ENCODE measurements around the gene XXYLT1.

DNA sequence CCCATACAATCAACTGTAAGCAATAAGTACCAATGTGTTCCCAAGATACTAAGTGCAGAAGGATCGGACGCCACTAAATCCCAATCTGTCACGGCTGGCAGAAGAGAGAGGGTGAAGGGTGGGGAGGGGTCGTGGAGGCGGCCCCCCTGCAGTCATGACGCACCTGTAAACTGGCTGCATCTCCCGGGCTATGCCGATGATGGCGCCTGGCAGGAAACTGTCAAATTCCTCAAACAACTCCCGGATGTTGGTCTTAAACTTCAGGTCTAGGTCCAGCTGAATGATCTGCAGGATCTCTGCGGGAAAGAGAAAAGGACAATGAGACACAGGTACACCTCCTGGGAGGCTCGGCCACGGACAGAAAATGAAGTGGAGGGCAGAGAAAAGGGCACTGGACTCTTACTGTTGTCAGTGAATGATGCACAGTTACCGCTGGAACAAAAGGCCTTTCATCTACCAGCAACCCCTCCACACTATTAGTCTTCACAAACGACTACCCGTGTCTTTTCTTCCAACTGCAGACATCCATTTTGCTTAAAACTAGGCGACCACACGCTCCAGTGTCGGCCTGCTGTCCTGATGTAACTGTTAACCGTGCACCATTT is 114.6 kb downstream of the XXYLT1 start:
- TF ChIP-seq ZNF24 (tag by site-specific recombination; IDR thresholded peaks at IDR 0.05) (no peak), ZNF324 (tag by site-specific recombination; IDR thresholded peaks at IDR 0.05) (no peak), GFI1B (tag by site-specific recombination; IDR thresholded peaks at IDR 0.05) (no peak), SP2 (tag by site-specific recombination; IDR thresholded peaks at IDR 0.05) (no peak), RBAK (tag by site-specific recombination; IDR thresholded peaks at IDR 0.05) (no peak)
- TF ChIP-seq, protein P1, sequence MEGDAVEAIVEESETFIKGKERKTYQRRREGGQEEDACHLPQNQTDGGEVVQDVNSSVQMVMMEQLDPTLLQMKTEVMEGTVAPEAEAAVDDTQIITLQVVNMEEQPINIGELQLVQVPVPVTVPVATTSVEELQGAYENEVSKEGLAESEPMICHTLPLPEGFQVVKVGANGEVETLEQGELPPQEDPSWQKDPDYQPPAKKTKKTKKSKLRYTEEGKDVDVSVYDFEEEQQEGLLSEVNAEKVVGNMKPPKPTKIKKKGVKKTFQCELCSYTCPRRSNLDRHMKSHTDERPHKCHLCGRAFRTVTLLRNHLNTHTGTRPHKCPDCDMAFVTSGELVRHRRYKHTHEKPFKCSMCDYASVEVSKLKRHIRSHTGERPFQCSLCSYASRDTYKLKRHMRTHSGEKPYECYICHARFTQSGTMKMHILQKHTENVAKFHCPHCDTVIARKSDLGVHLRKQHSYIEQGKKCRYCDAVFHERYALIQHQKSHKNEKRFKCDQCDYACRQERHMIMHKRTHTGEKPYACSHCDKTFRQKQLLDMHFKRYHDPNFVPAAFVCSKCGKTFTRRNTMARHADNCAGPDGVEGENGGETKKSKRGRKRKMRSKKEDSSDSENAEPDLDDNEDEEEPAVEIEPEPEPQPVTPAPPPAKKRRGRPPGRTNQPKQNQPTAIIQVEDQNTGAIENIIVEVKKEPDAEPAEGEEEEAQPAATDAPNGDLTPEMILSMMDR (tag by site-specific recombination; IDR thresholded peaks at IDR 0.05) = no peak
- TF ChIP-seq, protein P2, sequence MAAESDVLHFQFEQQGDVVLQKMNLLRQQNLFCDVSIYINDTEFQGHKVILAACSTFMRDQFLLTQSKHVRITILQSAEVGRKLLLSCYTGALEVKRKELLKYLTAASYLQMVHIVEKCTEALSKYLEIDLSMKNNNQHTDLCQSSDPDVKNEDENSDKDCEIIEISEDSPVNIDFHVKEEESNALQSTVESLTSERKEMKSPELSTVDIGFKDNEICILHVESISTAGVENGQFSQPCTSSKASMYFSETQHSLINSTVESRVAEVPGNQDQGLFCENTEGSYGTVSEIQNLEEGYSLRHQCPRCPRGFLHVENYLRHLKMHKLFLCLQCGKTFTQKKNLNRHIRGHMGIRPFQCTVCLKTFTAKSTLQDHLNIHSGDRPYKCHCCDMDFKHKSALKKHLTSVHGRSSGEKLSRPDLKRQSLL (tag by site-specific recombination; IDR thresholded peaks at IDR 0.05) = no peak

Data from HEK293 (cell line).